MV-4-11 (cell line): Measurements from ENCODE around the gene GNB1.

Source experiments
- DNase-seq: peaks from one replicate; lab custom pipeline; 2025; lab: John Stamatoyannopoulos, UW

The GNB1 gene

GRCh38 chr1:1922956-1923833, 32.3 kb upstream of the GNB1 start:
- no peak for DNase-seq

- no peak for DNase-seq
Measured at GRCh38 chr1:1922702-1922955, 31.7 kb upstream of the GNB1 start.

GRCh38 chr1:1921901-1922701, 31.2 kb upstream of the GNB1 start:
- no peak for DNase-seq

GRCh38 chr1:1921459-1921862, 30.6 kb upstream of the GNB1 start:
- DNase-seq, result no peak

GRCh38 chr1:1920608-1921458, 29.9 kb upstream of the GNB1 start:
- no peak for DNase-seq

GRCh38 chr1:1920057-1920607, 29.2 kb upstream of the GNB1 start:
- no peak for DNase-seq

- DNase-seq, result peak; percentile 96
Measured at GRCh38 chr1:1919304-1920056, 28.6 kb upstream of the GNB1 start.

- DNase-seq, result no peak
Measured at GRCh38 chr1:1918901-1919303, 28.0 kb upstream of the GNB1 start, which contains the start of gene TMEM52. Gene TMEM52, minus strand, starts transcription at chr1:1919279. Its CDS starts 14 bp downstream, at chr1:1919265.

- DNase-seq, result no peak
Measured at GRCh38 chr1:1917995-1918900, 27.4 kb upstream of the GNB1 start.

GRCh38 chr1:1917304-1917976, 26.6 kb upstream of the GNB1 start:
- no peak for DNase-seq

GRCh38 chr1:1916851-1917251, 26.0 kb upstream of the GNB1 start:
- DNase-seq, result no peak

GRCh38 chr1:1915911-1916840, 25.3 kb upstream of the GNB1 start:
- DNase-seq, result no peak

- no peak for DNase-seq
Measured at GRCh38 chr1:1914971-1915692, 24.2 kb upstream of the GNB1 start, which contains the start of gene CALML6. Gene CALML6, plus strand, starts transcription at chr1:1915260. Its CDS starts 21 bp downstream, at chr1:1915281.

GRCh38 chr1:1914101-1914970, 23.4 kb upstream of the GNB1 start:
- no peak for DNase-seq

- DNase-seq, result no peak
Measured at GRCh38 chr1:1911350-1912041, 20.6 kb upstream of the GNB1 start.

- no peak for DNase-seq
Measured at GRCh38 chr1:1910651-1911331, 19.9 kb upstream of the GNB1 start.
